ENCODE measurements around the gene PUM2.

PUM2 gene

GRCh38 chr2:20216130-20217025 lies 134.3 kb downstream of the PUM2 start:
- no peak for DNase-seq (ENCODE audit: low read depth, low spot score)

DNA sequence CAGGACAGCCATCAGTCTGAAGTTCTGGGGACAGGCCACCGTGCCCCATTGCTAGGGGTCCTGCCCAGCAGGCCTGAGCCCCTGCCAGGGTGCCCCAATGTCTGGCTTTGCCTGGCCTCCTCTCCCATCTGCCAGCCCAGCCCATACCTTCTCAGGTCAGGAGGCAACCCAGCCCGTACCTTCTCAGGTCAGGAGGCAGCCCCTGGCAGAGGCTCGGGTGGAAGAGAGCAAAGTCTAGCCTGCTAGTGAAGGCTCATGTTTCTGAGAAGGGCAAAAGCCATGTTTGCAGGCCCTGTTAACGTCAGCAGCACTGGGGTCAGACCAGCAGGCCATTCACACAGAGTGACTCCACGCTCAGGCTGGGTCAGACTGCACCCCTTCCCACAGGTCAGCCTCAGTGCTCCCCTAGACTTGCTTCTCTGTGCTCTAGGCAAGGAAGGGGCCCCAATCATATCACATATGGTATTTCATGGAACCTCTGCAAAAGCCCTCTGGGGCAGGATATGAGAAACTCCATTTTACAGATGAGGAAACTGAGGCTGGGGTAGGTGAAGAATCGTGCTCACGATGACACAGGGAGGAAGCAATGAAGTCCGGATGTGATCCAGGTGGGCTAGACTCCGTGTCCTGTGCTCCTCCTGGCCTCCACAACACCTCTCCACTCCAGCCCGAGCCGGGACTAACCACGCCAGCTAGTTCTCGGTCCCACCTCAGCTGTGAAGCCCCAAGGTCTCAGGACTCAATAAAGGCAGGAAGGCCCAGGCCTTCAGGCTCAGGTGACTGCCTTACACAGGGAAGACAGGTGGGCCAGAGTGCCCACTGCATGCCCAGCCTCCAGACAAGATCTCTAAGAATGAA lies 135.2 kb downstream of the PUM2 start:
- no peak for DNase-seq (ENCODE audit: low read depth, low spot score)

DNA sequence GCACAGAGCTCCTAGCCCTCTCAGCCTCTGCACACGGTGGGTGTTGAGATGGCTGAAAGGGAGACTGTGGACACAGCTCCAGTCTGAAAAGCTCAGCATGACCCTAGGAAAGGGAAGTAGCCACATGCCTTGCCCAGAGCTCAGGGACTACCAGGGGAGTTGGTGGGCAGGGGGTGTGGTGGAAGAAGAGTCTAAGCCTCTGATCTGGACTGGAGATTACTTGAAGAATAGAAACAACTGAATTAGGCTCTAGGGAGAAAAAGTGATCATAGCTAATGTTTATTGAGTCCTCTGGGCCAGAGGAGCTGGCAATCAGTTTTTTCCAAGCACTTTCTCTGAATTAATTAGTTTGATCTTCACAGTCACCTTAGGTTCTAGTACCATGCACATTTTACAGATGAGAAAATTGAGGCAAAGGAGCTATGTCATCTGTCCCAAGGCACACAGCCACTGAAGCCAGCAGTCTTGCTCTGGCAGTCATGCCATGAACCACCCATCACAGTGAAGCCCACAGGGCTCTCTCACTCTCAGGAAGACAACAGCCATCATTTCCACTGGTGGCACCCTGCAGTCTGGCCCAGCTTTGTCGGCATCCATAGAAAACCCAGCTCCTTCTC lies 136.0 kb downstream of the PUM2 start:
- no peak for DNase-seq (ENCODE audit: low read depth, low spot score)

DNA sequence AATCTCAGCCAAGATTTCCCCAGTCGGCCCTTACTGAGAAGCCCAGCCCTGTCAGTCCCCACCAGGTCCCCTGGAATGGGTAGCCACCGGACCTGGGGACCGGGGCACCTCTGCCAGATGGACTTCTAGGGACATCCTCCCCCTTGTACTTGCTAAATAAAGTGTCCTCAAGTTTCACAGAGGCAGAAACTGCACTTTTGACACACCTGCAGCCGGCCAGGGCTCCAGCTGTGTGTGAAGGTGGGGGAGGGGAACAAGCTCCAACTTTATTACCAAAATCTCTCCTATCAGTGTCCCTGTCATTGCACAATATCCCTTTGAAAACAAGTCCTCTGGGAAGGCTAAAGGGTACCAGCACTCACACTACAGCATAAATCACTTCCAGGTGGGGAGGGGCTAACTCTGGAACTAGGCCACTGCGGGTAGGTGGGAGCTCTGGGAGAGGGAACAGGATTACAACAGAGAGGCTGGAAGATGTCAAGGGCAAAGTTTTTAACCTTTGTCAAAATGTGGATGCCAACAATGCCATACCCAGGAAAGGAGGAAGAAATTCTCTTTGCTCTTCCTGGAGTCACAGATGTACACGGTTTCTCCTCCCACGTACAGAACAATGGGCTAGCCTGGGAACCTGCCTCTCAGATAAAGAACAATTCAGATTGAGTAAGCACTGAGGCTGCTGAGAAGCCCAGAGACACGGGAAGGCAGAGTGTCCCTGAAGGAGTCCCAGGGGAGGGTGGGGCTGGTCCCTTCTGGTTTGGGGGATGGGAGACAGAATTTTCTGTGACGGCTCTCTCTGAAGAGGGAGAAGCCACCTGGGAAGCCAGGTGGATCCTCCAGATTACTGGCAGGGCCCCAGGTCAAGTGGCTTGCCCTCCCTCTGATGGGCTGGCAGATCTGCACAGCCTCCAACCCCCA lies 136.7 kb downstream of the PUM2 start:
- DNase-seq (ENCODE audit: low read depth, low spot score), result no peak

- DNase-seq (ENCODE audit: low read depth, low spot score), result no peak
These were observed 137.7 kb downstream of the PUM2 start for GRCh38 chr2:20212871-20213503.

DNA sequence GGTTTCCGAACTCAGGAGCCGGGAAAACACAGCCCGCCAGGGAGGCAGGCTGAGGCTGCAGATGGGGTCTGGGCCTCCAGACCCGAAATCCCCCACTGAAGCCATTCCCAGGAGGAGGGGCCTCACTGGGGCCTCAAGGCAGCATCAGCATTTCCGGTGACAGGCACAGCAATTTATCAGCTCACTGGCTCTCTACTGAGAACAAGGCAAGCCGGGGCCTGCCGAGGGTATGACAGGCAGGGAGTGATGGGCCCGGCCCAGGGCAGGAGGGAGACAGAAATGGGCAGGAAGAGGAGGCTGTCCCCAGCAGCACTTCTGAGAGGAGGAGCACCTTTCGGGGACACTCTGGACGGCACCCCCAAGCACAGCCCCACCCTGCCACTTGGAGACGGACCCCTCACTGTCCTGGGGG lies 138.2 kb downstream of the PUM2 start:
- DNase-seq (ENCODE audit: low read depth, low spot score), result no peak

- no peak for DNase-seq (ENCODE audit: low read depth, low spot score)
These were observed 138.7 kb downstream of the PUM2 start for GRCh38 chr2:20211860-20212458.

DNA sequence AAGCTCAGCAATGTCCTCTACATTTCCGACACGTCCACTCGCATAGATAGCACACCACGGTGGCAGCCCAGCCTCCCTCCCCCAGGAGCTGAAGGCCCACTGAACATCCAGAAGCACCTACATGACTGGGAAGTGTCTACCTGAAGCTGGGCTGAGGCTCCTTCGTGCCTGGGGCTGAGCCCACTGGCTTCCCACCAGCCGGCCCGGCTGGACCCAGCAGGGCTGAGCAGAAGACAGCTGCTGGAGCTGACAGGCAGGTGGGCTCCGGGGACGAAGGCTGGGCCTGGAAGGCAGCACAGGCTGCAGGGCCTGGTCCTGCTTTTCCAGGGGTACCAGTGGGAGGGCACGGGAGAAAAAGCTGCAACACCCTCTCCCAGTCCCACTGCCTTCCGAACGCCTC lies 139.2 kb downstream of the PUM2 start:
- DNase-seq (ENCODE audit: low read depth, low spot score), result no peak

GRCh38 chr2:20210462-20210861 lies 140.2 kb downstream of the PUM2 start:
- DNase-seq (ENCODE audit: low read depth, low spot score), result no peak

GRCh38 chr2:20209373-20210109 lies 141.1 kb downstream of the PUM2 start:
- DNase-seq (ENCODE audit: low read depth, low spot score), result no peak

GRCh38 chr2:20208476-20208859 lies 142.2 kb downstream of the PUM2 start:
- DNase-seq (ENCODE audit: low read depth, low spot score), result no peak

GRCh38 chr2:20207051-20207450 lies 143.6 kb downstream of the PUM2 start:
- DNase-seq (ENCODE audit: low read depth, low spot score), result no peak

GRCh38 chr2:20205915-20206524 lies 144.6 kb downstream of the PUM2 start:
- DNase-seq (ENCODE audit: low read depth, low spot score), result no peak

GRCh38 chr2:20205069-20205468 lies 145.6 kb downstream of the PUM2 start:
- DNase-seq (ENCODE audit: low read depth, low spot score), result no peak

DNA sequence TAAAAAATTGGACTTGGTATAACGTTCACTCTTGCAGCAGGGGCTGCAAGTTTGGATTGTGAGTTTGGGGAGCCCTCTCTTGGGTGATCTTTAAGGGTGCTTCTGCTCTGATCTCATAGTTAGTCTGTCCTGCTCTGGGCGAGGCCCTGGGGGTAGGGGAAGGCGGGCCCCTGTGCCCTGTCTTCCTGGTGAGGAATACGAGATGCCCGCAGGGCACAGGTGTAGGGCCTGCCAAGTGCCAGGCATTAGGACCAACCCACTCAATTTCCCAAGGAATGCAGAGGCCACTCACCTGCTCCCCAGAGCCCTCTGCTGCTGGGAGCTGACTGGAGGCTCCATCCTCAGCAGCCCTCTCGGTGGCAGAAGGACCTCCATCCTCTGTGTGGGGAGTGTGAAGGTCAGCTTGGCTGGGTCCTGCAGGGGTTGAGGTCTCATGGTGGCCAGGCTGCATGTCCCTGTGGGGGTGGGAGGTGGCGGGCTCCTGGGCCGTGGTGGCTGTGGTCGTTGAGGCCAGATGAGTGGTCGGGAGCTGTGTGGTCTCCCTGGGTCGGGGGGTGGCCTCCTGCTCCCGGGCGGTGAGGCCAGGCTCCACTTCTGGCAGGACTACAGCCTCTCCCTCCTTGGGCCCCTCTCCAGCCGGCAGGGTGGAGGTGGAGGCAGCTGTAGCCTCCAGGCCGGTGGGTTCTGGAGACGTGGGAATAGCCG lies 147.0 kb downstream of the PUM2 start:
- DNase-seq (ENCODE audit: low read depth, low spot score), result no peak

DNA sequence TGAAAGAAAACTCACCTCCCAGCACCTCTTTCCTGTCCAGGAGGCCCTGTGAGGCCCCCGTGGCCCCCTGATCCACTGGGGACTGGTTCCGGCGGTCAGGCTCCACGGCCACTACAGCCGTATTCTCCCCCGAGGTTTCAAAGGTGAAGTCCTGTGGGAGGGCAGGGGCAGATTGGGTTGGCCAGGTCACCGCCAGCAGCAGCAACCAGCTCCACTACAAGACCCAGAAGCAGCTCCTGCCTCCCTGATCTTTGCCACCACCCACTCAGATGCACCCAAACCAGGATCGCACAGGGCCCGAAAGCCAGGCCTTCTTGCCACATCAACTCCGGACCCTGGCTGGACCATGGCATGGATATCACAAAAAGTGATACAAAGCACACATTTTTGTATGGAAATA lies 147.6 kb downstream of the PUM2 start:
- DNase-seq (ENCODE audit: low read depth, low spot score), result no peak

GRCh38 chr2:20201671-20202070 lies 149.0 kb downstream of the PUM2 start:
- DNase-seq (ENCODE audit: low read depth, low spot score), result no peak

GRCh38 chr2:20200697-20201555 lies 149.7 kb downstream of the PUM2 start:
- no peak for DNase-seq (ENCODE audit: low read depth, low spot score)
